ENCODE measurements around the gene LRRC59.

DNA sequence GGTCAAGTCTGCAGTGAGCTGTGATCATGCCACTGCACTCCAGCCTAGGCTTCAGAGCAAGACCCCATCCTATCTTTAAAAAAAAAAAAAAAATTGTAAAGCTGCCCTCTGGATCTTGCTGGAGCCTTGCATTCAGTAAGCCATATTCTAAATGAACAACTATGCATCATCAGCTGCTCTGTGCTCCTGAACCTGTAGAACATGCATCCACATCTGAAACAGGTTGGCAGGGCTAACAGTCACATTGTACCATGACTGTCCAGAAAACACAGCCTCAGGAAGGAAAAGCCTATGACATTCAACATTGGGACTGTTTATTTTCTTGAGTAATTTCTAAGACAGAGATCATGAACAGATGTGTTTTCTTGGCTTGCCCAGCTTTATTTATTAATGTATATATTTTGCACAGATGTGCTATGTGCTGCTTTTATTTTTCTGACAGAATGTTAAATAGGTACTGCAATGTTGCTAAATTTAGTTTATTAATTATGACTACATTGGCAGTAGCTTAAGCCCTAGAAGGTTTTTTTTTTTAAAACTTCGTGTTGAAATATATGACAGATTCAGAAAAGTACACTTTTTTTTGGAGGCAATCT lies 48.5 kb upstream of the LRRC59 start:
- TF ChIP-seq CTCF (IDR thresholded peaks at IDR 0.05) (no peak), POLR2AphosphoS5 (IDR thresholded peaks at IDR 0.05) (no peak), POLR2A (IDR thresholded peaks at IDR 0.05) (no peak)
